ENCODE measurements around the gene DNAJA2. TPM values are rescaled to one million over a fixed set of nuclear protein-coding genes. Genes with fewer than 3 reads are reported as not detected.
A peak's percentile ranks its signal among the peaks of the same experiment; 100 is the strongest.

The DNAJA2 gene
- total RNA-seq, 1 experiment from 2014 or later, result 101 TPM

- TF ChIP-seq NR1H2 (CRISPR knock-in tag; IDR thresholded peaks at IDR 0.05), result no peak
- TF ChIP-seq TEAD1 (CRISPR knock-in tag; IDR thresholded peaks at IDR 0.05), result no peak
- no peak for TF ChIP-seq E2F4 (CRISPR knock-in tag; IDR thresholded peaks at IDR 0.05; ENCODE audit: borderline replicate concordance, low read depth)
- no peak for TF ChIP-seq MAX (CRISPR knock-in tag; IDR thresholded peaks at IDR 0.05)
Measured at GRCh38 chr16:46971271-46971670, 2.2 kb downstream of the DNAJA2 start (continued).

GRCh38 chr16:46970089-46970488 is 3.4 kb downstream of the DNAJA2 start:
- TF ChIP-seq AR (CRISPR knock-in tag; IDR thresholded peaks at IDR 0.05) (no peak), ZBTB21 (CRISPR knock-in tag; IDR thresholded peaks at IDR 0.05; ENCODE audit: borderline replicate concordance) (no peak), STAT6 (CRISPR knock-in tag; conservative IDR thresholded peaks at IDR 0.05; ENCODE audit: low read depth) (no peak), NR2C2 (CRISPR knock-in tag; IDR thresholded peaks at IDR 0.05) (no peak), HMGA2 (CRISPR knock-in tag; IDR thresholded peaks at IDR 0.05) (no peak), NR3C1 (CRISPR knock-in tag; conservative IDR thresholded peaks at IDR 0.05; ENCODE audit: low read depth) (no peak), CDX4 (CRISPR knock-in tag; IDR thresholded peaks at IDR 0.05; ENCODE audit: borderline replicate concordance) (no peak), NFATC4 (CRISPR knock-in tag; IDR thresholded peaks at IDR 0.05) (no peak), GRHL2 (CRISPR knock-in tag; IDR thresholded peaks at IDR 0.05; ENCODE audit: insufficient replicate concordance, severe bottlenecking) (no peak), MYBL2 (CRISPR knock-in tag; IDR thresholded peaks at IDR 0.05) (no peak), ZNF425 (CRISPR knock-in tag; conservative IDR thresholded peaks at IDR 0.05) (no peak), ATF6 (CRISPR knock-in tag; IDR thresholded peaks at IDR 0.05) (no peak), CBFB (CRISPR knock-in tag; IDR thresholded peaks at IDR 0.05; ENCODE audit: low read depth) (no peak), CREM (CRISPR knock-in tag; IDR thresholded peaks at IDR 0.05) (no peak), ZNF232 (CRISPR knock-in tag; IDR thresholded peaks at IDR 0.05) (no peak), JAZF1 (CRISPR knock-in tag; IDR thresholded peaks at IDR 0.05) (no peak), ESRRA (CRISPR knock-in tag; IDR thresholded peaks at IDR 0.05; ENCODE audit: borderline replicate concordance) (no peak)
- ChIA-PET CTCF (no interaction called here), POLR2A (interaction anchor here (0.6 kb wide), 1 partner anchor 13 kb away, joined by 8 read pairs; no protein-coding TSS in a partner anchor)
- H3K36me3 Mint-ChIP-seq, result peaks cover 63% of the 10 kb centered on the region
- no peak for DNase-seq (ENCODE audit: low spot score)
- no peaks in the 10 kb centered on the region for H3K27me3 Mint-ChIP-seq (ENCODE audit: low read depth)
- H3K9me3 Mint-ChIP-seq, result no peaks in the 10 kb centered on the region
- peak overlapping the region; percentile 41 for H3K4me3 Mint-ChIP-seq
- peak overlapping the region; percentile 88 for H3K27ac Mint-ChIP-seq
- ATAC-seq, result no peak
- H3K4me1 Mint-ChIP-seq, result peaks cover 40% of the 10 kb centered on the region

Measured in WTC11 (cell line).